ENCODE measurements around the gene KRTAP4-12. TPM values are rescaled to one million over a fixed set of nuclear protein-coding genes. Genes with fewer than 3 reads are reported as not detected.
A peak's percentile ranks its signal among the peaks of the same experiment; 100 is the strongest.
"Not testable (repeated sequence)": the region's sequence is repeated elsewhere in the genome, so short reads cannot be mapped to it uniquely, and the experiment has no call there.

The KRTAP4-12 gene
- total RNA-seq, 1 donor from 2014 or later: not detected

GRCh38 chr17:41103896-41104295 is 20.1 kb downstream of the KRTAP4-12 start:
- Histone ChIP-seq H3K4me3 (ENCODE audit: low read depth, low read length) (no peak overlapping the region), H3K36me3 (ENCODE audit: control insufficient read depth, insufficient read depth, low read length) (no peaks in the 10 kb centered on the region), H3K27me3 (ENCODE audit: control insufficient read depth, insufficient read depth, low read length) (no peaks in the 10 kb centered on the region)
- no peak for TF ChIP-seq CTCF (IDR thresholded peaks at IDR 0.05; ENCODE audit: insufficient read depth, low read length, severe bottlenecking)
- DNase-seq (ENCODE audit: low read depth) (no peak), FAIRE-seq (no peak)

GRCh38 chr17:41101586-41102259 is 22.3 kb downstream of the KRTAP4-12 start, which contains the start of gene KRTAP4-16:
Gene KRTAP4-16, minus strand, starts transcription at chr17:41102209. Its CDS starts 0 bp downstream, at chr17:41102209.
- H3K36me3 ChIP-seq (ENCODE audit: control insufficient read depth, insufficient read depth, low read length): no peaks in the 10 kb centered on the region
- no peak for FAIRE-seq

GRCh38 chr17:41099682-41100480 is 24.1 kb downstream of the KRTAP4-12 start:
- not testable (repeated sequence) for H3K36me3 ChIP-seq (ENCODE audit: control insufficient read depth, insufficient read depth, low read length); H3K4me3 ChIP-seq (ENCODE audit: low read depth, low read length); H3K27me3 ChIP-seq (ENCODE audit: control insufficient read depth, insufficient read depth, low read length)
- DNase-seq (ENCODE audit: low read depth) (peak; percentile 93), FAIRE-seq (peak; percentile 28)

More at GRCh38 chr17:41101586-41102259, 22.3 kb downstream of the KRTAP4-12 start, which contains the start of gene KRTAP4-16:
- no peak for TF ChIP-seq CTCF (IDR thresholded peaks at IDR 0.05; ENCODE audit: insufficient read depth, low read length, severe bottlenecking)
- DNase-seq (ENCODE audit: low read depth): no peak
- H3K4me3 ChIP-seq (ENCODE audit: low read depth, low read length): no peak within 1 kb of the TSS
- H3K27me3 ChIP-seq (ENCODE audit: control insufficient read depth, insufficient read depth, low read length): no peaks in the 10 kb centered on the region

GRCh38 chr17:41098481-41098880 is 25.5 kb downstream of the KRTAP4-12 start:
- peak; percentile 78 for DNase-seq (ENCODE audit: low read depth)
- no peak for TF ChIP-seq CTCF (IDR thresholded peaks at IDR 0.05; ENCODE audit: insufficient read depth, low read length, severe bottlenecking)
- Histone ChIP-seq H3K4me3 (ENCODE audit: low read depth, low read length) (no peak overlapping the region), H3K36me3 (ENCODE audit: control insufficient read depth, insufficient read depth, low read length) (no peaks in the 10 kb centered on the region), H3K27me3 (ENCODE audit: control insufficient read depth, insufficient read depth, low read length) (no peaks in the 10 kb centered on the region)
- FAIRE-seq: no peak

- DNase-seq (ENCODE audit: low read depth) (no peak), FAIRE-seq (no peak)
- Histone ChIP-seq H3K36me3 (ENCODE audit: control insufficient read depth, insufficient read depth, low read length) (no peaks in the 10 kb centered on the region), H3K27me3 (ENCODE audit: control insufficient read depth, insufficient read depth, low read length) (no peaks in the 10 kb centered on the region), H3K4me3 (ENCODE audit: low read depth, low read length) (no peak within 1 kb of the TSS)
- no peak for TF ChIP-seq CTCF (IDR thresholded peaks at IDR 0.05; ENCODE audit: insufficient read depth, low read length, severe bottlenecking)
Observed at GRCh38 chr17:41098042-41098441, 25.9 kb downstream of the KRTAP4-12 start, which contains the start of gene KRTAP4-8. Gene KRTAP4-8, minus strand, starts transcription at chr17:41098142. Its CDS starts 58 bp downstream, at chr17:41098084.

DNA sequence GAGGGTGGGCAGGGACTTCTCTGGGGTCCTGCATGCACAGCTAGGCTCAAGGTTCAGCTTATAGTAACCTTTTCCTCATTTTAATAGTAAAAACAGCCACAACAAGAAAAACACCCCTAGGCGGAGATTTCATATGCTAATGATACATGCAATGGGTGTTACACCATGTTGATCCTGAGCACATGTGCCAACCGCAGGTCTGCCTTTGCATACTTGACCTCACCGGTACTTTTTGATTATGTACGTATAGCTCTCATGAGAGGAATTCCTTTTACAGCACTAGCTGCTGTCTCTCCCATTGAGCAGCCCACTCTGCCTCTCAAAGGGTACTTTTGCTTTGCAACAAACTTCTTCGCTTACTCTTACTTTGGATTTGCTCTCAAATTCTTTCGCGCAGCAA is 27.9 kb downstream of the KRTAP4-12 start:
- no peak for TF ChIP-seq CTCF (IDR thresholded peaks at IDR 0.05; ENCODE audit: insufficient read depth, low read length, severe bottlenecking)
- no peak overlapping the region for H3K4me3 ChIP-seq (ENCODE audit: low read depth, low read length)
- no peaks in the 10 kb centered on the region for H3K27me3 ChIP-seq (ENCODE audit: control insufficient read depth, insufficient read depth, low read length)
- DNase-seq (ENCODE audit: low read depth) (peak; percentile 7), FAIRE-seq (no peak)
- no peaks in the 10 kb centered on the region for H3K36me3 ChIP-seq (ENCODE audit: control insufficient read depth, insufficient read depth, low read length)

- not testable (repeated sequence) for H3K36me3 ChIP-seq (ENCODE audit: control insufficient read depth, insufficient read depth, low read length); H3K4me3 ChIP-seq (ENCODE audit: low read depth, low read length); H3K27me3 ChIP-seq (ENCODE audit: control insufficient read depth, insufficient read depth, low read length); FAIRE-seq; DNase-seq (ENCODE audit: low read depth)
Observed at GRCh38 chr17:41088760-41089352, 35.1 kb downstream of the KRTAP4-12 start.

GRCh38 chr17:41084100-41084856 is 39.7 kb downstream of the KRTAP4-12 start, which contains the start of gene KRTAP4-7:
Gene KRTAP4-7, plus strand, starts transcription at chr17:41084150. Its CDS starts 57 bp downstream, at chr17:41084207.
- H3K36me3 ChIP-seq (ENCODE audit: control insufficient read depth, insufficient read depth, low read length); H3K27me3 ChIP-seq (ENCODE audit: control insufficient read depth, insufficient read depth, low read length); H3K4me3 ChIP-seq (ENCODE audit: low read depth, low read length); DNase-seq (ENCODE audit: low read depth); FAIRE-seq: not testable (repeated sequence)
